T47D (cell line): ENCODE data around the gene RBM6.
"Not testable (repeated sequence)": the region's sequence is repeated elsewhere in the genome, so short reads cannot be mapped to it uniquely, and the experiment has no call there.

ENCODE experiments used
- DNase-seq, 2 experiments: peaks; one replicate each; pipeline versions ENCODE4 v3.0.0 to v3.0.0-alpha.2; 2011 to 2012; ENCODE audit warnings: low read depth in 1 of 2, low spot score in 1 of 2
- JUND ChIP-seq: IDR thresholded peaks from 2 replicates; pipeline ENCODE4 v1.6.1; 2012; ENCODE audit warnings: low read depth
- in situ Hi-C: cut with HindIII; loops from 2 replicates; pipeline ENCODE4 v1.10.0; 2016; ENCODE audit warnings: low sequenced_read_pairs, low pct_unique_long_range_greater_than_20kb

RBM6 gene

GRCh38 chr3:49972656-49973055 lies 32.7 kb downstream of the RBM6 start:
- TF ChIP-seq JUND: no peak
- no peak for DNase-seq
- in situ Hi-C loops: no loop called here

GRCh38 chr3:49976942-49977341 lies 37.0 kb downstream of the RBM6 start:
- in situ Hi-C loops: no loop called here
- DNase-seq: no peak
- no peak for TF ChIP-seq JUND

DNA sequence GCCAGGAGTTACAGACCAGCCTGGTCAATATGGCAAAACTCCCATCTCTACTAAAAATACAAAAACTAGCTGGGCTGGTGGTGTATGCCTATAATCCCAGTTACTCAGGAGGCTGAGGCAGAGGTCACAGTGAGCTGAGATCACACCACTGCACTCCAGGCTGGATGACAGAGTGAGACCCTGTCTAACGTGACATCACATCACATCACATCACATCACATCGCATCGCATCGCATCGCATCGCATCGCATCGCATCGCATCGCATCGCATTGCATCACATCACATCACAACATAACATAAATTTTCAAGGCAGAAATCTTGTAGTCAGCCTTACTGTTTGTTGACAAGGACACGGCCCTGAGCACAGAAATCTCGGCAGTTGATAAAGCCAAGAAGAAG lies 44.4 kb downstream of the RBM6 start:
- no peak for DNase-seq
- in situ Hi-C loops: no loop called here
- no peak for TF ChIP-seq JUND

DNA sequence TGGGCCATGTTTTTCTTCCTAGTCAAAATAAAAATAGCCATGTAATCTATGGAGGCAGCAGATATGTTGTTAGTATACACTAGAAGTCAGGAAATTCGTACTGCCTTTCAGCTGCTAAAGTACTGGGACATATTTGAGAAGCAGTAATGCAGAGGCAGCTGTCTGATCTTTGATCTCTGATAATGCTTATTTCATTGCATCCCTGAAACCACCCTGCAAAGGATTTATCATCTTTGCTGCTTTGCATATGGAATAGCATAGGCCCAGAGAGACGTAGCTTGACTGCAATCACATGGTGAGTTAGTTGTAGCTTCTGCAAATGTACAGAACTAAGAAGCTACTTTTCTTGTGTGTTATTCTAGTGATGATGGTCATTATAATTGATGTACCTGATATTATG lies 52.4 kb downstream of the RBM6 start:
- no peak for DNase-seq
- in situ Hi-C loops: no loop called here
- no peak for TF ChIP-seq JUND

GRCh38 chr3:49994476-49994875 lies 54.5 kb downstream of the RBM6 start:
- no peak for DNase-seq
- in situ Hi-C loops: no loop called here
- no peak for TF ChIP-seq JUND

DNA sequence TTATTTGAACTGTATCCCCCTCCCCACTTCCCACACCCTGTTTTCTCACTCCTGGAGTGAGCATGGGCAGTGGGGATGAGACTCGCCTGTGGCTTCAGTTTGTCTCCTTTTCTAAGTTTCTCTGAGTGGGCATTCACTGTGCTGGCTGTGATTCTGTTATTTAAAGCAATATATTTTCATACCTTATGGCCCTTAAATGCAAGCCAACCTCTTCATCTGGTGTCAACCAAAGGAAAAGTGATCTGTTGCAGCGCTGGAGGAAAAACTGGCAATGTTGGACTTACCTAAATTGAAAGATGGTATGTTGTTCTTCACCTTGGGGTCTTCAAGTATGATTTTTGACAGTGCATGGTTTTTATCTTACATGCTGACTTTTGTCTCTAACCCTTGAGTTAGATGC lies 56.1 kb downstream of the RBM6 start:
- DNase-seq: no peak
- in situ Hi-C loops: no loop called here
- no peak for TF ChIP-seq JUND

DNA sequence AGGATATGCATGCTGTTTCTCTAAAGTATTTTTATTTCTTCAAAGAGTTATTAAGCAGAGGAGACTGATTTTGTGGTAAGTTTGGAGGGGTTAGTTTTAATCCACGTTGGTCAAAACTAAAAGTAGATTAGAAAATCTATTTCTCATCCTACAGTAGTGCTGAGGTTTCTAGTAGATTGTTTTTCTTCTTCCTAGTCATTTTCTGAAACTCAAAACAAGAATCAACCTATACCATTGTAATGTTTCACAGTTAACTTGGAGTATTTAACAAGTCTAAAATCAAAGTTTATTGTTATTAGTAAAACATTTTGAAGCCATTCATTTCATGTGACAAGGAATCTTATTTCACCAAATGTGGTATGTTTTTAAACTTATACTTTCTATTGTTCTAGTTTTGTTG lies 57.9 kb downstream of the RBM6 start:
- in situ Hi-C loops: no loop called here
- no peak for DNase-seq
- TF ChIP-seq JUND: no peak

- in situ Hi-C loops: no loop called here
- TF ChIP-seq JUND: no peak
- DNase-seq: peak; percentile 24 to 56
These were observed 58.4 kb downstream of the RBM6 start for GRCh38 chr3:49998326-49998725.

GRCh38 chr3:50001511-50001910 lies 61.6 kb downstream of the RBM6 start:
- TF ChIP-seq JUND: no peak
- DNase-seq: no peak
- in situ Hi-C loops: no loop called here

- no peak for DNase-seq
- in situ Hi-C loops: no loop called here
- no peak for TF ChIP-seq JUND
These were observed 63.3 kb downstream of the RBM6 start for GRCh38 chr3:50003216-50003615.

- in situ Hi-C loops: no loop called here
- no peak for DNase-seq
- TF ChIP-seq JUND: no peak
These were observed 63.9 kb downstream of the RBM6 start for GRCh38 chr3:50003824-50004223.

DNA sequence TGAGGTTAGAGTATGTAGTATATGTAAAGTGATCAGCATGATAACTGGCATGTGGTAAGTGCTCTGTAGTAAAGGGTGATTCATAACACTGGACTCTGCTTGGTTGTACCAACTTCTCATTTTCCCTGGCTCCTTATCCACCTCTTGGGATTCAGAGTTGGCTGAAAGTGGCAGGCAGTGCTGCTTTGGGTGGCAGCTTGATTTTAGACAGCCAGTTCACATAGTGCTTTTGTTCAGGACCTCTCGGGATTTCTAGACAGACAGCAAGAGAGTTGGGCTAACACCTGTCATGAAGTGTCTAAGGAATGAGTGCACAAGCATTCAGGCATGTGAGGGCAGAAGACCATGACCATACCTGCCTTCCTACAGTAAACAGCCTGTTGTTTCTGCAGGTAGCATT lies 69.0 kb downstream of the RBM6 start:
- no peak for DNase-seq
- in situ Hi-C loops: no loop called here
- no peak for TF ChIP-seq JUND

DNA sequence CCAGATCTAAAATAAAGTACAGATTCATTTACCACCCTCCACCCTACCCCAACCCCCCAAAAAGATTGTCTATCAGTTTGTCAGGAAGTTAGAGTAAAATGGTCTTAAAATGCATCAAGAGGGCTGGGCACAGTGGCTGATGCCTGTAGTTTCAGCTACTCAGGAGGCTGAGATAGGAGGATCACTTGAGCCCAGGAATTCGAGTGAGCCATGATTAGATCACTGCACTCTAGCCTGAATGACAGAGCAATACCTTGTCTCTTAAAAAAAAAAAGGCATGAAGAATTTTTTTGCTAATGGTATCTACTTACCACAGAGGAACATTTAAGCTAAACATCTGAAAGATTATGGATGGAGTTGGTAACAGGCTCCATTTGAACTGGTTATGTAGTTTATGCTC lies 71.0 kb downstream of the RBM6 start:
- no peak for TF ChIP-seq JUND
- no peak for DNase-seq
- in situ Hi-C loops: no loop called here

DNA sequence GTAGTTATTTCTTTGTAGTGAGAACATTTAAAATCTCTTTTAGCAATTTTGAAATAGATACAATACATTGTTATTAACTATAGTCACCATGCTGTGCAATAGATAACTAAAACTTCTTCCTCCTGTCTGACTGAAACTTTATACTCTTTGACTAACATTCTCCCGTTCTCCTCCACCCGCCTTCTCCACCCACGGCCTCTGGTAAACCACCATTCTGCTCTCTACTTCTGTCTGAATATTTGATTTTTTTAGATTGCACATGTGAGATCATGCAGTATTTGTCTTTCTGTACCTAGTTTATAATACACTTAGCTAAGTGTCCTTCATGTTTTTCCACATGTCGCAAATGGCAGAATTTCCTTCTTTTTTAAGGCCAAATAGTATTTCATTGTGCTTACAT lies 76.0 kb downstream of the RBM6 start:
- in situ Hi-C loops: no loop called here
- no peak for TF ChIP-seq JUND
- no peak for DNase-seq

DNA sequence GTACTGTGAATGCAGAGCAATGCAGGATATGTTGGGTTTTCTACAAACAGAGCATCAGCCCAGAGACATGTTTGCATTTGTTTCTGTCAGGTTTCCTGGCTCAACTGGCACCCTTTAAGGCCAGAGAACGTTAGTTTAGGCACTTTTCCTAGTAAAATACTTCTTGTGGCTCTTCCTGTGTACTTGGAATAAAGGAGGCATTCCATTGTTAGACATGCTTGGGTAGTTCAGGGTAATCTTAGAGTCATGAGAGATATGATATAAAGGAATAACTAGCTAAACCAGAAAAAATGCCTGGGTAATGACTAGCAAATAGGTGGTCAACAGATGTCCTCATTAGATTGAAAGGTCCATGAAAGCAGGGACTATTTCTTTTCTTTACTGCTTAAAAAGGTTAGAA lies 88.4 kb downstream of the RBM6 start:
- TF ChIP-seq JUND: no peak
- no peak for DNase-seq
- in situ Hi-C loops: no loop called here

GRCh38 chr3:50031201-50031600 lies 91.3 kb downstream of the RBM6 start:
- DNase-seq, in situ Hi-C loops: not testable (repeated sequence)
